Activated CD8-positive, alpha-beta memory T cell treated with anti-CD3 and anti-CD28 coated beads, Interleukin-2, amount 50 U/mL, for 4 hours (primary cell): ENCODE measurements around the gene RNF166.

ENCODE experiments used
- DNase-seq: peaks from one replicate; pipeline ENCODE4 v3.0.0-alpha.2; 2020

Gene RNF166

GRCh38 chr16:88649924-88650748, 56.1 kb downstream of the RNF166 start:
- DNase-seq, result no peak

- DNase-seq, result no peak
These were observed 56.8 kb downstream of the RNF166 start for GRCh38 chr16:88649195-88649923.

DNA sequence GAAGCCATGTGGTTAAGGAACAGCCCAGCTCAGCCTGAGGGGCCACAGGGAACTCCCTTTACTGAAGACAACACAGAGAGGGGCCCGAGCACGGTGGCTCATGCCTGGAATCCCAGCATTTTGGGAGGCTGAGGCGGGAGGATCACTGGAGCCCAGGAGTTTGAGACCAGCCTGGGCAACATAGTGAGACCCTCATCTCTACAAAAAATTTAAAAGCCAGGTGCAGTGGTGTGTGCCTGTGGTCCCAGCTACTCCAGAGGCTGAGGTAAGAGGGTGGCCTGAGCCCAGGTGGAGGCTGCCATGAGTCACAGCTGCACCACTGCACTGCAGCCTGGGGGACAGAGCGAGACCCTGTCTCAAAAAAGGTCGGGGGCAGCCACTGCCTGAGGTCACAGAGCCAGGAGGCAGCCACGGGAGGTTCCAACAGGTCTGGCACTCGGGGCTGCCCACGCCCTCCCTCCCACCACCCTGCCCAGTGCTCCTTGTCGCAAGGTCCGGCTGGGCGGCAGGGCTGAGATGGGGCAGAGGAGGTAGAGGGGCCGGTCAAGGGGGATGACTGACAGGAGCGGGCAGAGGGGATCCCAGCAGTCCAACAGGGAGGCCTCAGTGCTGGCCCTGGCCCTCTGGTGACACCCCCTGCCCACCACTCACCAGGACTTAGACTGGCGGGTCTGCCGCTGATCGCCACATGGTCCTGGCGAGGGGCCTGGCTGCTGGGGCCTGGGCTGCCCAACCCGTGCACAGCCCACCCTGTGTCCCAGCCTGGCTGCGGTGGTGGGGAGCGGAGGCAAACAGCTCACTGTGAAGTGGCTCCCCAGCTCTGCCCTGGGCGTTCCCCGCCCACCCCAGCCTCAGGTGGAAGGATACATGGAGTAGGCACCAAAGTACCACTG, 58.8 kb downstream of the RNF166 start:
- no peak for DNase-seq
